ENCODE measurements around the gene PANX2. TPM values are rescaled to one million over a fixed set of nuclear protein-coding genes. Genes with fewer than 3 reads are reported as not detected.
"Not testable (repeated sequence)": the region's sequence is repeated elsewhere in the genome, so short reads cannot be mapped to it uniquely, and the experiment has no call there.

PANX2 gene
- total RNA-seq, 1 experiment from 2014 or later: 0.58 TPM

GRCh38 chr22:50199251-50199721 is 28.8 kb downstream of the PANX2 start:
- Histone ChIP-seq H3K36me3 (peaks cover 61% of the 10 kb centered on the region), H3K27me3 (replicated peaks) (no peaks in the 10 kb centered on the region), H3K4me1 (replicated peaks) (peaks cover 19% of the 10 kb centered on the region), H3K4me3 (no peak overlapping the region), H3K9me3 (replicated peaks) (peaks cover 7% of the 10 kb centered on the region; the same call in 1 of the 2 replicates), H3K27ac (no peak overlapping the region)
- no peak for DNase-seq (ENCODE audit: low read depth in 1 of 2, low spot score in 2 of 2)

- peaks cover 7% of the 10 kb centered on the region; the same call in 1 of the 2 replicates for H3K9me3 ChIP-seq (replicated peaks)
- H3K4me3 ChIP-seq: peak overlapping the region; percentile 98
- H3K36me3 ChIP-seq: peaks cover 60% of the 10 kb centered on the region
- H3K4me1 ChIP-seq (replicated peaks): peaks cover 19% of the 10 kb centered on the region
- DNase-seq (ENCODE audit: low read depth in 1 of 2, low spot score in 2 of 2): peak in 1 of 2 experiments; percentile 37
- no peaks in the 10 kb centered on the region for H3K27me3 ChIP-seq (replicated peaks)
- H3K27ac ChIP-seq: no peak overlapping the region
Observed at GRCh38 chr22:50199829-50200460, 29.4 kb downstream of the PANX2 start.

DNA sequence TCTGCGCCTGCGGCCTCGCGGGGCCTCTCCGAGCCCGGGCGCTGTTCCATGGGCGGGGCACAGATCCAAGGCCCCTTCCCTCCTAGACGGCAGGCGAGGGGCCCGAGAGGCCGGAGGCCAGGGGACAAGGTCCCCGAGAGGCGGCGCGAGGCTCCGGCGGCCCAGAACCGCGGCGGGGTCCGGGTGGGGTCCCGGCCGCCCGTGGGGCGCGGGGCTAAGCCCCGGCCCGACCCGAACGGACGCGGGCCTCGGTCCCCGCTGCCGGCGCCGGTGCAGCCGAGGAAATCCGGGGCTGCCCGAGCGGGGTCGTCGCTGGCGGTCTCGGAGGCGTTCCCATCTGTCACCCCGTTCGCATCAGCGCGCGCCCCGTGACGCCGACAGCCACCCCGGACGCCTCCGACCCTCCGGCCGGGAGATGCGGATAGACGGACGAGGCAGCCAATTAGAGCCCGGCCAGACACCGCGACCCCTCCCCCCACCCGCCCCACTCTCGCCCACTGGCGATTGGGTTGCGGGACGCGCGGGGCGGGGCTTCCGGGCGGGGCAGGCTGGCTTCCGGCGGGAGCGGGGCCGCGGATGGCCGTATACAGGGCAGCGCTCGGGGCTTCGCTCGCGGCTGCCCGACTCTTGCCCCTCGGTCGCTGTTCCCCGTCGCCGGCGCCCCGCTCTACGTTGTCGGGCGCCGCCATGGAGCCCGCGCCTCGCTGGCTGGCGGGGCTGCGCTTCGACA is 30.1 kb downstream of the PANX2 start, which contains the start of gene SELENOO:
Gene SELENOO, plus strand, starts transcription at position 551 of the 730 bp plus-strand sequence. Its CDS starts 26 bp downstream, at position 577.
- DNase-seq (ENCODE audit: low read depth in 1 of 2, low spot score in 2 of 2): peak; percentile 81 to 90
- peaks cover 19% of the 10 kb centered on the region for H3K4me1 ChIP-seq (replicated peaks)
- H3K36me3 ChIP-seq: peaks cover 60% of the 10 kb centered on the region
- H3K4me3 ChIP-seq: peak within 1 kb of the TSS; percentile 98
- peaks cover 7% of the 10 kb centered on the region; the same call in 1 of the 2 replicates for H3K9me3 ChIP-seq (replicated peaks)
- H3K27ac ChIP-seq: no peak within 1 kb of the TSS
- H3K27me3 ChIP-seq (replicated peaks): no peaks in the 10 kb centered on the region

DNA sequence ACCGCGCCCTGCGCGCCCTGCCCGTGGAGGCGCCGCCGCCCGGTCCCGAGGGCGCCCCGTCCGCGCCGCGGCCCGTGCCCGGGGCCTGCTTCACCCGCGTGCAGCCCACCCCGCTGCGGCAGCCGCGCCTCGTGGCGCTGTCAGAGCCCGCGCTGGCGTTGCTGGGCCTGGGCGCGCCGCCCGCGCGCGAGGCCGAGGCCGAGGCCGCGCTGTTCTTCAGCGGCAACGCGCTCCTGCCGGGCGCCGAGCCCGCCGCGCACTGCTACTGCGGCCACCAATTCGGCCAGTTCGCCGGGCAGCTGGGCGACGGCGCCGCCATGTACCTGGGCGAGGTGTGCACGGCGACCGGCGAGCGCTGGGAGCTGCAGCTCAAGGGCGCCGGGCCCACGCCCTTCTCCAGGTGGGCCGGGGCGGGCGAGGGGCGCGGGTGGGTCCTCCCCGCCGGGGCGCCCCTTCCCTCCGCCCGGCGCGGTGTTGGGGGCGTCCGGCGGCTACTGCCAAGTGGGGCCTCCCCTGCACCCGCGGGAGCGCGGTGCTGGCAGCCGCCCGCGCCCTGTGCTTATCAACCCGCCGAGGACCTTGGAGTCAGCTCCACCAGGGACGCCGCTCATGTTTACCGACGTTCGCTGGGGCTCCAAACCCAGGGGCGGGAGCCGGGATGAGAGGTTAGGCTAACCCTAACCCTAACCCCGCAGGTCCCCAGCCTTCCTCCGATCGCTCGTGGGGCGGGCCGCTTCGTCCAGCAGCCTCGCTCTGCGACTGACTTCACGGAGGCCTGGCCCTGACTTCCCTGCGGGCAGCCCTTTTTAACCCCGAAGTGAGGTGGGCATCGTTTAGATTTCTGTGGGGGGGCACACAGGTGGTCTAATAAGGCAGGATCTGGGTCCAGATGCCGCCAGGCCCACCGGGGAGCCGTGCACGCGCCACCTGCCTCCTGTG is 30.9 kb downstream of the PANX2 start:
- peaks cover 61% of the 10 kb centered on the region for H3K36me3 ChIP-seq
- no peaks in the 10 kb centered on the region for H3K27me3 ChIP-seq (replicated peaks)
- DNase-seq (ENCODE audit: low read depth in 1 of 2, low spot score in 2 of 2): no peak
- H3K4me3 ChIP-seq: peak overlapping the region; percentile 98
- H3K27ac ChIP-seq: no peak overlapping the region
- H3K9me3 ChIP-seq (replicated peaks): peaks cover 7% of the 10 kb centered on the region; the same call in 1 of the 2 replicates
- peaks cover 19% of the 10 kb centered on the region for H3K4me1 ChIP-seq (replicated peaks)

GRCh38 chr22:50202130-50202666 is 31.7 kb downstream of the PANX2 start:
- Histone ChIP-seq H3K27ac (no peak overlapping the region), H3K4me1 (replicated peaks) (peaks cover 19% of the 10 kb centered on the region), H3K27me3 (replicated peaks) (no peaks in the 10 kb centered on the region), H3K36me3 (peaks cover 63% of the 10 kb centered on the region), H3K4me3 (peak overlapping the region; percentile 98), H3K9me3 (replicated peaks) (peaks cover 7% of the 10 kb centered on the region; the same call in 1 of the 2 replicates)
- no peak for DNase-seq (ENCODE audit: low read depth in 1 of 2, low spot score in 2 of 2)

GRCh38 chr22:50203288-50203687 is 32.8 kb downstream of the PANX2 start:
- H3K27me3 ChIP-seq (replicated peaks): no peaks in the 10 kb centered on the region
- peaks cover 19% of the 10 kb centered on the region for H3K4me1 ChIP-seq (replicated peaks)
- H3K9me3 ChIP-seq (replicated peaks): peaks cover 7% of the 10 kb centered on the region; the same call in 1 of the 2 replicates
- peaks cover 64% of the 10 kb centered on the region for H3K36me3 ChIP-seq
- DNase-seq (ENCODE audit: low read depth in 1 of 2, low spot score in 2 of 2): no peak
- H3K4me3 ChIP-seq: no peak overlapping the region
- H3K27ac ChIP-seq: no peak overlapping the region

- no peaks in the 10 kb centered on the region for H3K27me3 ChIP-seq (replicated peaks)
- peaks cover 7% of the 10 kb centered on the region; the same call in 1 of the 2 replicates for H3K9me3 ChIP-seq (replicated peaks)
- H3K36me3 ChIP-seq: peaks cover 68% of the 10 kb centered on the region
- no peak overlapping the region for H3K27ac ChIP-seq
- no peak overlapping the region for H3K4me3 ChIP-seq
- DNase-seq (ENCODE audit: low read depth in 1 of 2, low spot score in 2 of 2): no peak
- H3K4me1 ChIP-seq (replicated peaks): peaks cover 19% of the 10 kb centered on the region
Observed at GRCh38 chr22:50204571-50204970, 34.0 kb downstream of the PANX2 start.

DNA sequence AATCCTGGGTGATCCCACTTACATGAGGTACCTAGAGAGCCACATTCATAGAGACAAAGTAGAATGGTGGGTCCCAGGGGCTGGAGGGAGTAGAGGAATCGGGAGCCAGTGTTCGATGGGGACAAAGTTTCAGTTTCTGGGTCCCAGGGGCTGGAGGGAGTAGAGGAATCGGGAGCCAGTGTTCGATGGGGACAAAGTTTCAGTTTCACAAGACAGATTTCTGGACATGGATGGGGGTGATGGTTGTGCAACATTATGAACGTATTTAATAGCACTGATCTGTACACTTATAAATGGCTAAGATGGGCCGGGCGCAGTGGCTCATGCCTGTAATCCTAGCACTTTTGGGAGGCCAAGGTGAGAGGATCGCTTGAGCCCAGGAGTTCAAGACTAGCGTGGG is 34.5 kb downstream of the PANX2 start:
- H3K9me3 ChIP-seq (replicated peaks); H3K27me3 ChIP-seq (replicated peaks); H3K4me3 ChIP-seq; H3K27ac ChIP-seq; DNase-seq (ENCODE audit: low read depth in 1 of 2, low spot score in 2 of 2): not testable (repeated sequence)
- Histone ChIP-seq H3K36me3 (peaks cover 70% of the 10 kb centered on the region), H3K4me1 (replicated peaks) (peaks cover 16% of the 10 kb centered on the region)

- Histone ChIP-seq H3K27me3 (replicated peaks) (no peaks in the 10 kb centered on the region), H3K4me1 (replicated peaks) (peaks cover 11% of the 10 kb centered on the region), H3K4me3 (no peak overlapping the region), H3K36me3 (peaks cover 77% of the 10 kb centered on the region), H3K9me3 (replicated peaks) (peaks cover 7% of the 10 kb centered on the region; the same call in 1 of the 2 replicates), H3K27ac (no peak overlapping the region)
- no peak for DNase-seq (ENCODE audit: low read depth in 1 of 2, low spot score in 2 of 2)
Observed at GRCh38 chr22:50205781-50206569, 35.4 kb downstream of the PANX2 start.

- no peak overlapping the region for H3K27ac ChIP-seq
- H3K9me3 ChIP-seq (replicated peaks): peaks cover 7% of the 10 kb centered on the region; the same call in 1 of the 2 replicates
- no peak overlapping the region for H3K4me3 ChIP-seq
- no peak for DNase-seq (ENCODE audit: low read depth in 1 of 2, low spot score in 2 of 2)
- H3K4me1 ChIP-seq (replicated peaks): peaks cover 7% of the 10 kb centered on the region
- H3K27me3 ChIP-seq (replicated peaks): no peaks in the 10 kb centered on the region
- peaks cover 76% of the 10 kb centered on the region for H3K36me3 ChIP-seq
Observed at GRCh38 chr22:50206599-50206998, 36.1 kb downstream of the PANX2 start.

GRCh38 chr22:50207383-50208140 is 37.0 kb downstream of the PANX2 start:
- H3K36me3 ChIP-seq: peaks cover 79% of the 10 kb centered on the region
- peaks cover 7% of the 10 kb centered on the region; the same call in 1 of the 2 replicates for H3K9me3 ChIP-seq (replicated peaks)
- no peaks in the 10 kb centered on the region; the same call in 1 of the 2 replicates for H3K4me1 ChIP-seq (replicated peaks)
- H3K4me3 ChIP-seq: no peak overlapping the region
- H3K27ac ChIP-seq: no peak overlapping the region
- DNase-seq (ENCODE audit: low read depth in 1 of 2, low spot score in 2 of 2): no peak
- no peaks in the 10 kb centered on the region for H3K27me3 ChIP-seq (replicated peaks)

- H3K27me3 ChIP-seq (replicated peaks): no peaks in the 10 kb centered on the region
- H3K36me3 ChIP-seq: peaks cover 78% of the 10 kb centered on the region
- peaks cover 3% of the 10 kb centered on the region; the same call in 1 of the 2 replicates for H3K9me3 ChIP-seq (replicated peaks)
- DNase-seq (ENCODE audit: low read depth in 1 of 2, low spot score in 2 of 2): no peak
- no peaks in the 10 kb centered on the region; the same call in 1 of the 2 replicates for H3K4me1 ChIP-seq (replicated peaks)
- H3K27ac ChIP-seq: no peak overlapping the region
- no peak overlapping the region for H3K4me3 ChIP-seq
Observed at GRCh38 chr22:50208430-50208938, 38.0 kb downstream of the PANX2 start.
